PFSK-1 (cell line): ENCODE measurements around the gene SH3BGR.

ENCODE experiments used
- FOXP2 ChIP-seq: optimal IDR thresholded peaks from 2 replicates; pipeline ENCODE3; 2011; ENCODE audit warnings: borderline replicate concordance, control low read depth, inconsistent platforms; ENCODE audit not compliant: insufficient read depth; ENCODE audit errors: extremely low read length, extremely low read depth
- POLR2AphosphoS5 ChIP-seq: IDR thresholded peaks from 2 replicates; pipeline ENCODE4 v1.6.1; 2012; ENCODE audit warnings: low read depth, mild to moderate bottlenecking, control low read depth, low read length, moderate library complexity
- SIN3A ChIP-seq: IDR thresholded peaks from 2 replicates; pipeline ENCODE4 v1.6.1; 2012; ENCODE audit warnings: mild to moderate bottlenecking, low read length, moderate library complexity, borderline replicate concordance; ENCODE audit not compliant: insufficient read depth
- TAF1 ChIP-seq: IDR thresholded peaks from 2 replicates; pipeline ENCODE4 v1.6.1; 2012; ENCODE audit warnings: low read length, control low read depth, borderline replicate concordance; ENCODE audit not compliant: insufficient read depth
- TF ChIP-seq, protein P1 (sequence below), 2 experiments: IDR thresholded peaks; 2 replicates each; pipeline versions ENCODE4 v1.6.1 to v1.8.0; 2011 to 2012; ENCODE audit warnings: low read depth in 2 of 2, low read length in 2 of 2, control low read depth in 1 of 2, inconsistent platforms in 1 of 2, mild to moderate bottlenecking in 1 of 2, moderate library complexity in 1 of 2; ENCODE audit not compliant: insufficient read depth in 1 of 2

DNA sequence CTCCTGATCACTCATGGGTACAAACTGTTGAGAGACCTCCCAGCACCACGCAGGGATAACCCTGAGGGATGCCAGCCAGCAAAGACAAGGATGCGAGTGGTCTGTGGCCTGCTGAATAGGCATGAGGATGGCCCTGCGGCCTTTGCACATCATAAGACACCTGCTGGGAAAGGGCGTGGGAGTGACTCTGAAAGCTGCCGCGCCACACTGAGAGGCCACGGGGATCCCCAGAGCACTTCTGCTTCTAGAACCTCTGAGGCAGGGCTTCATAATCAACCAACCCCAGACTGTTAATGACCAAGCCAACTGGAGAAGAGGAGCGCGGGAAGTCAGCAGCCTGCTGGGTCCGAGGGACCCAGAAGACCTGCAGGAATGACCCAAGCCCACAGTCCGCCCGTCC lies 73.8 kb downstream of the SH3BGR start:
- TF ChIP-seq POLR2AphosphoS5 (no peak), TAF1 (no peak), FOXP2 (no peak), SIN3A (no peak)
- TF ChIP-seq, protein P1, sequence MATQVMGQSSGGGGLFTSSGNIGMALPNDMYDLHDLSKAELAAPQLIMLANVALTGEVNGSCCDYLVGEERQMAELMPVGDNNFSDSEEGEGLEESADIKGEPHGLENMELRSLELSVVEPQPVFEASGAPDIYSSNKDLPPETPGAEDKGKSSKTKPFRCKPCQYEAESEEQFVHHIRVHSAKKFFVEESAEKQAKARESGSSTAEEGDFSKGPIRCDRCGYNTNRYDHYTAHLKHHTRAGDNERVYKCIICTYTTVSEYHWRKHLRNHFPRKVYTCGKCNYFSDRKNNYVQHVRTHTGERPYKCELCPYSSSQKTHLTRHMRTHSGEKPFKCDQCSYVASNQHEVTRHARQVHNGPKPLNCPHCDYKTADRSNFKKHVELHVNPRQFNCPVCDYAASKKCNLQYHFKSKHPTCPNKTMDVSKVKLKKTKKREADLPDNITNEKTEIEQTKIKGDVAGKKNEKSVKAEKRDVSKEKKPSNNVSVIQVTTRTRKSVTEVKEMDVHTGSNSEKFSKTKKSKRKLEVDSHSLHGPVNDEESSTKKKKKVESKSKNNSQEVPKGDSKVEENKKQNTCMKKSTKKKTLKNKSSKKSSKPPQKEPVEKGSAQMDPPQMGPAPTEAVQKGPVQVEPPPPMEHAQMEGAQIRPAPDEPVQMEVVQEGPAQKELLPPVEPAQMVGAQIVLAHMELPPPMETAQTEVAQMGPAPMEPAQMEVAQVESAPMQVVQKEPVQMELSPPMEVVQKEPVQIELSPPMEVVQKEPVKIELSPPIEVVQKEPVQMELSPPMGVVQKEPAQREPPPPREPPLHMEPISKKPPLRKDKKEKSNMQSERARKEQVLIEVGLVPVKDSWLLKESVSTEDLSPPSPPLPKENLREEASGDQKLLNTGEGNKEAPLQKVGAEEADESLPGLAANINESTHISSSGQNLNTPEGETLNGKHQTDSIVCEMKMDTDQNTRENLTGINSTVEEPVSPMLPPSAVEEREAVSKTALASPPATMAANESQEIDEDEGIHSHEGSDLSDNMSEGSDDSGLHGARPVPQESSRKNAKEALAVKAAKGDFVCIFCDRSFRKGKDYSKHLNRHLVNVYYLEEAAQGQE (IDR thresholded peaks at IDR 0.05; ENCODE audit: insufficient read depth in 1 of 2, low read depth in 2 of 2, low read length in 2 of 2), result no peak
